GM20000 (cell line): ENCODE results near the gene SCN1A.

ENCODE experiments used
- DNase-seq: peaks from one replicate; pipeline ENCODE4 v3.0.0; 2012; ENCODE audit warnings: low spot score
- CTCF ChIP-seq: IDR thresholded peaks from 2 replicates; pipeline ENCODE4 v1.5.1; 2012; ENCODE audit warnings: mild to moderate bottlenecking, control low read depth; ENCODE audit errors: extremely low read depth, missing control alignments

The SCN1A gene

DNA sequence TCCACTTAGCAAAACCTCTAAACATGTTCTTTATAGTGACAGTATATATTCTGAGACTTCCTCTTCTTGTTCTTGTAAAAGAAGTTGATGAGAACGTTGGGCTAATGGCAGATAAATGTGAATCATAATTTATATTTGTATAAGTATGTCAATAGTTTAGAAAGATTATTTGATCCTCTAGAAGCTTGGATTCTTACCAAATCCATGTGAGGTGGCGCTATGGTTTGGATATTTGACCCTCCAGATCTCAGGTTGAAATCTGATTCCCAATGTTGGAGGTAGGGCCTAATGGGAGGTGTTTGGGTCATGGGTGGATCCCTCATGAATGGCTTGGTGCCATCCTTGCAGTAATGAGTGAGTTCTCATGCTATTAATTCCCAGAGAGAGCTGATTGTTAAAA lies 29.8 kb upstream of the SCN1A start:
- no peak for TF ChIP-seq CTCF
- DNase-seq = no peak

GRCh38 chr2:166156985-166157490 lies 29.2 kb upstream of the SCN1A start:
- no peak for TF ChIP-seq CTCF
- no peak for DNase-seq

DNA sequence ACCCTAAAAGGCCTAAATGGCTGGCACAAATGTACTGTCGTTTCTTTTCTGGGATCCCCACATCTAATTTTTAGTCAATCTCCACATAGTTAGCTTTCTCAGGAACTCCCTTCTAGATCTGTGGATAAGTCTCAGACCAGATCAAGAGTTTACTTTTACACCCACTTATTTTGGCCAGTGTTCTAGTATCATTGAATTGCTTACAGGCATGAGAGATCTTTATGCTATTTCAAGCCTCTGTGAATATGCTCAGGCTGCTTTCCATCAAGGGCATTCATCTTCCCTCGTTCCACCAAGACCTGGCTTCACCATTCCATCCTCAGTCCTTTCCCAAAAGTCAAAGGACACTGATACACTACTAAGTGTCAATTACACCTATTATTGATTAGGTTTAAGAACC lies 27.8 kb upstream of the SCN1A start:
- DNase-seq = no peak
- no peak for TF ChIP-seq CTCF

- no peak for TF ChIP-seq CTCF
- no peak for DNase-seq
These were observed 27.0 kb upstream of the SCN1A start for GRCh38 chr2:166154685-166155338.

GRCh38 chr2:166152064-166152463 lies 24.2 kb upstream of the SCN1A start:
- DNase-seq = no peak
- no peak for TF ChIP-seq CTCF

DNA sequence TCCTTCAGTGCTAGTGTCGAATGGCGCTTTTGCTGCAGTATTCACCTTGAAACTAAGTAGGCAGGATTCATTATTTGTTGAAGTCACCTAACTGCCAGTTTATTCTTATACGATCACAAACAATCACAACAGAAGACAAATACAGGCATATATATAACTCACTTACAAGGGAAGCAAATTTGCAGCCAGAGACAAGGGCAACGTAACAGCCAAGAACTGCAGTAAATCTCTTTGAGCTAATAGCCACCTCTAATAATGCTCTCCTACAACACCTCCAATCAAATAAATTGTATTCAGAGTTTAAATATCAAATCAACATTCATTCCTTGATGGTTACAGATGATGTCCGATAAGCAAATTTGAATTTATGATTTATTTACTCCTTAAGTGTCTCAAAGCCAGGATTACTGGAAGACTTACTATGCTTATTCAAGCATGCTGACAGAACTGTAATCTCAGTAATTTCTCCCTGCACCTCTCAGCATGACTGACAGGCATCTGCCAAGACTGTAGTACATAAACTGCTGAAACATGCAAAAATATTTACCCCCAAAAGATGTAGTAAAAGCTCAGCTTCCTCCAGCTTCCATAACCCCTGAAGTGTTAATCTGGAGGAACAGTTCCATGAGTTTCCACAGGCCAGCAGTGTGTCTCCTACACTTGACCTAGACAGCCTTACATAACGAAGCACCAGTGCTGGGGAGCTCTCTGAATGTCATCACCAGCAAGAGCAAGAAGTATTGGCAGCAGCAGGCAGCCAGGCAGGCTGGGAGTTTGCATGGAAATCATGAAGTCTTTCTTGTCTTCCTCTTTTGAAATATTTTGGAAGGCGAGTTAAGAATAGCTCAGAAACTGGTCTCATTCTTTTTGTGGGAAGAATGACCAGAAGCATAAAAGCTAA lies 20.9 kb upstream of the SCN1A start:
- no peak for TF ChIP-seq CTCF
- no peak for DNase-seq

- no peak for TF ChIP-seq CTCF
- DNase-seq = no peak
These were observed 20.1 kb upstream of the SCN1A start for GRCh38 chr2:166147883-166148282.
